H1 (cell line): ENCODE measurements around the gene METRNL. TPM values are rescaled to one million over a fixed set of nuclear protein-coding genes. Genes with fewer than 3 reads are reported as not detected.
A peak's percentile ranks its signal among the peaks of the same experiment; 100 is the strongest.

Source experiments
- CTCF ChIA-PET: fragments of 300-600 bp; sonication (Branson Sonifier 250); formaldehyde crosslinking; loops from one replicate; lab custom pipeline; 2021; ENCODE audit not compliant: partially characterized antibody; lab: Charles Lee
- POLR2A ChIA-PET: fragments of 300-600 bp; sonication (Branson Sonifier 250); formaldehyde crosslinking; loops from one replicate; lab custom pipeline; 2021; ENCODE audit warnings: inconsistent platforms; ENCODE audit not compliant: partially characterized antibody; lab: Charles Lee
- DNase-seq, 2 experiments: peaks; one replicate each; pipeline versions ENCODE4 v3.0.0 to v3.0.0-alpha.2; 2010 to 2022; ENCODE audit warnings: low spot score in 2 of 2, low read depth in 1 of 2, mixed read lengths in 1 of 2
- FAIRE-seq: peaks from 2 replicates; lab custom pipeline; 2011; peaks lifted over from hg19 to GRCh38; lab: Jason Lieb, UNC
- H2AFZ ChIP-seq: 2 replicates; pipeline ENCODE4 v1.8.1; 2012; ENCODE audit warnings: low read length, inconsistent platforms
- H2AK5ac ChIP-seq: 2 replicates; pipeline ENCODE4 v1.6.1; 2013; ENCODE audit warnings: low read depth, low read length
- H2BK120ac ChIP-seq: replicated peaks from 2 replicates; pipeline ENCODE3; 2013; ENCODE audit warnings: low read depth, low read length, inconsistent platforms
- H2BK12ac ChIP-seq: 2 replicates; pipeline ENCODE4 v1.6.1; 2013; ENCODE audit warnings: low read depth, low read length
- H2BK15ac ChIP-seq: 2 replicates; pipeline ENCODE4 v1.6.1; 2013; ENCODE audit warnings: low read length
- H2BK20ac ChIP-seq: 2 replicates; pipeline ENCODE4 v1.6.1; 2013; ENCODE audit warnings: low read length
- H2BK5ac ChIP-seq: 2 replicates; pipeline ENCODE4 v1.6.1; 2013; ENCODE audit warnings: low read depth, low read length
- H3K14ac ChIP-seq: 2 replicates; pipeline ENCODE4 v1.6.1; 2013; ENCODE audit warnings: inconsistent platforms; ENCODE audit not compliant: insufficient read length
- H3K18ac ChIP-seq: 2 replicates; pipeline ENCODE4 v1.6.1; 2013; ENCODE audit warnings: low read length; ENCODE audit errors: extremely low read depth
- H3K23ac ChIP-seq: 2 replicates; pipeline ENCODE4 v1.6.1; 2013; ENCODE audit warnings: inconsistent platforms; ENCODE audit not compliant: insufficient read length
- H3K23me2 ChIP-seq: 2 replicates; pipeline ENCODE4 v1.6.1; 2013; ENCODE audit warnings: low read depth, low read length
- H3K27ac ChIP-seq: 2 replicates; pipeline ENCODE4 v1.6.1; 2011; ENCODE audit warnings: low read depth, low read length, inconsistent platforms
- H3K27me3 ChIP-seq, 4 experiments: replicated peaks in 1 of 4; 1 replicate in 1 of 4; 2 replicates in 3 of 4; pipeline versions ENCODE4 v1.6.1 to v1.8.1; 2011 to 2013; ENCODE audit warnings: low read length in 3 of 4, mild to moderate bottlenecking in 3 of 4, inconsistent platforms in 2 of 4, mixed read lengths in 2 of 4, moderate library complexity in 1 of 4; ENCODE audit not compliant: control insufficient read depth in 3 of 4, insufficient read depth in 3 of 4; ENCODE audit errors: extremely low read depth in 1 of 4
- H3K36me3 ChIP-seq, 4 experiments: 2 replicates each; pipeline versions ENCODE4 v1.6.1 to v1.8.1; 2011 to 2013; ENCODE audit warnings: mild to moderate bottlenecking in 4 of 4, low read length in 3 of 4, moderate library complexity in 2 of 4, control low read depth in 1 of 4, inconsistent platforms in 1 of 4; ENCODE audit not compliant: insufficient read depth in 4 of 4, control insufficient read depth in 2 of 4
- H3K4ac ChIP-seq: replicated peaks from 2 replicates; pipeline ENCODE3; 2013; ENCODE audit warnings: low read length, low read depth, mixed read lengths, inconsistent platforms; ENCODE audit not compliant: insufficient read length
- H3K4me1 ChIP-seq, 4 experiments: replicated peaks in 1 of 4; 1 replicate in 1 of 4; 2 replicates in 3 of 4; pipeline versions ENCODE4 v1.6.1 to v1.8.1; 2011 to 2013; ENCODE audit warnings: low read length in 3 of 4, inconsistent platforms in 2 of 4, mixed read lengths in 1 of 4; ENCODE audit not compliant: insufficient read depth in 4 of 4, control insufficient read depth in 3 of 4
- H3K4me2 ChIP-seq, 2 experiments: 2 replicates each; pipeline versions ENCODE4 v1.6.1 to v1.8.1; 2011 to 2013; ENCODE audit warnings: low read depth in 2 of 2, low read length in 2 of 2, control low read depth in 1 of 2, inconsistent platforms in 1 of 2, mild to moderate bottlenecking in 1 of 2; ENCODE audit not compliant: insufficient read depth in 1 of 2
- H3K4me3 ChIP-seq, 4 experiments: fragments of 200-600, 300-600 bp in 1 of 4; sonication (generic), shearing (Covaris generic), sonication (Bioruptor Twin) in 1 of 4; 2 replicates each; pipeline versions ENCODE4 v1.5.1 to v1.8.1; 2011 to 2016; ENCODE audit warnings: low read length in 4 of 4, low read depth in 3 of 4, control low read depth in 2 of 4, inconsistent platforms in 2 of 4, mild to moderate bottlenecking in 2 of 4, mixed read lengths in 1 of 4, moderate library complexity in 1 of 4; ENCODE audit not compliant: insufficient read depth in 2 of 4; ENCODE audit errors: extremely low read depth in 1 of 4
- H3K56ac ChIP-seq: replicated peaks from 2 replicates; pipeline ENCODE3; 2013; ENCODE audit warnings: low read depth, mild to moderate bottlenecking, mixed read lengths, low read length, inconsistent platforms; ENCODE audit not compliant: insufficient read length
- H3K79me1 ChIP-seq: 2 replicates; pipeline ENCODE4 v1.6.1; 2013; ENCODE audit warnings: low read depth, low read length, control low read depth
- H3K79me2 ChIP-seq, 2 experiments: 2 replicates each; pipeline versions ENCODE4 v1.6.1 to v1.8.1; 2012 to 2013; ENCODE audit warnings: low read length in 2 of 2, mild to moderate bottlenecking in 2 of 2, inconsistent platforms in 1 of 2; ENCODE audit not compliant: insufficient read depth in 2 of 2, control insufficient read depth in 1 of 2
- H3K9ac ChIP-seq, 4 experiments: replicated peaks in 1 of 4; 1 replicate in 1 of 4; 2 replicates in 3 of 4; pipeline versions ENCODE4 v1.6.1 to v1.8.1; 2011 to 2013; ENCODE audit warnings: low read depth in 3 of 4, low read length in 3 of 4, control low read depth in 2 of 4, mild to moderate bottlenecking in 2 of 4, moderate library complexity in 2 of 4, inconsistent platforms in 1 of 4; ENCODE audit errors: extremely low read depth in 1 of 4
- H3K9me3 ChIP-seq, 2 experiments: 2 replicates each; pipeline versions ENCODE4 v1.6.1 to v1.8.1; 2012 to 2013; ENCODE audit warnings: mild to moderate bottlenecking in 2 of 2, moderate library complexity in 2 of 2, control low read depth in 1 of 2, inconsistent platforms in 1 of 2, low read depth in 1 of 2, low read length in 1 of 2, mixed read lengths in 1 of 2; ENCODE audit not compliant: insufficient read depth in 2 of 2
- H4K20me1 ChIP-seq, 2 experiments: replicated peaks in 1 of 2; 2 replicates each; pipeline versions ENCODE3 to v1.8.1; 2011 to 2013; ENCODE audit warnings: inconsistent platforms in 2 of 2, low read length in 2 of 2, mild to moderate bottlenecking in 1 of 2; ENCODE audit not compliant: insufficient read depth in 2 of 2, control insufficient read depth in 1 of 2
- H4K5ac ChIP-seq: 2 replicates; pipeline ENCODE4 v1.6.1; 2013; ENCODE audit warnings: low read length, low read depth, mixed read lengths, inconsistent platforms; ENCODE audit not compliant: insufficient read length
- H4K8ac ChIP-seq: 2 replicates; pipeline ENCODE4 v1.8.0; 2013; ENCODE audit warnings: mild to moderate bottlenecking, moderate library complexity, low read length, inconsistent platforms; ENCODE audit not compliant: insufficient read depth; ENCODE audit errors: extremely low read depth
- H4K91ac ChIP-seq: replicated peaks from 2 replicates; pipeline ENCODE3; 2013; ENCODE audit warnings: low read length, mixed read lengths, inconsistent platforms; ENCODE audit not compliant: insufficient read length
- CTCF ChIP-seq, 3 experiments: IDR thresholded peaks; 1 replicate in 2 of 3; 2 replicates in 1 of 3; pipeline versions ENCODE4 v1.5.1 to v1.6.1; 2011; ENCODE audit warnings: low read length in 3 of 3, mild to moderate bottlenecking in 3 of 3, inconsistent platforms in 2 of 3, low read depth in 1 of 3, moderate library complexity in 1 of 3; ENCODE audit not compliant: insufficient read depth in 1 of 3; ENCODE audit errors: control extremely low read depth in 1 of 3
- TCF12 ChIP-seq: IDR thresholded peaks from 2 replicates; pipeline ENCODE4 v1.6.1; 2011; ENCODE audit warnings: low read depth, mild to moderate bottlenecking, low read length
- WGBS, 2 experiments: shearing (Covaris generic) in 1 of 2; methylation state at CpG; one replicate each; pipeline versions ENCODE4 v1.1.6 to v1.1.7; 2013 to 2015; ENCODE audit warnings: low lambda C conversion rate in 2 of 2, mixed read lengths in 2 of 2, inconsistent platforms in 1 of 2, low coverage in 1 of 2, missing lambda C conversion rate in 1 of 2; ENCODE audit not compliant: insufficient replicate concordance in 2 of 2, insufficient coverage in 1 of 2, insufficient read length in 1 of 2; ENCODE audit errors: extremely low coverage in 1 of 2, missing lambda C conversion rate in 1 of 2; 5-methylcytosine and 5-hydroxymethylcytosine counted together
- polyA plus RNA-seq, 7 experiments: library from polyadenylated mRNA; depleted of rRNA in 3 of 7; stranded (reverse) in 5 of 7; unstranded in 2 of 7; fragments of >200 nt in 5 of 7; fragments of 200-250 nt in 2 of 7; gene quantifications; 1 replicate in 5 of 7; 2 replicates in 1 of 7; 4 replicates in 1 of 7; pipeline versions ENCODE4 v1.2.1 to v1.2.3, GENCODE V29; 2011 to 2013; ENCODE audit warnings: missing spikeins in 2 of 7, mixed read lengths in 2 of 7
- total RNA-seq: library from RNA; stranded (reverse); fragmentation: NEBNext Ultra II Directional; extraction: Animal tissue kit (Norgen Biotek cat#: 25700); gene quantifications from 2 replicates; pipeline ENCODE4 v1.2.1, GENCODE V29; 2021

Gene METRNL
- total and polyA plus RNA-seq, 2 of the 8 experiments (the other 6 are each of a cell fraction or from before 2014, with no cell fraction given): 13.9 to 14.2 TPM

GRCh38 chr17:83069571-83069906, 9.9 kb upstream of the METRNL start:
- H2BK12ac ChIP-seq: peak overlapping the region; percentile 84; the same call in 1 of the 2 replicates
- ChIA-PET CTCF (no interaction called here), POLR2A (interaction anchor here (1.5 kb wide), 1 partner anchor 10 kb away, joined by 3 read pairs; the partner anchor contains the start of gene METRNL)
- no peak overlapping the region for H3K9ac ChIP-seq
- H3K18ac ChIP-seq: no peak overlapping the region
- H3K23ac ChIP-seq: no peak overlapping the region
- DNase-seq (no peak), FAIRE-seq (no peak)
- WGBS, 2 experiments: 79% methylated on average over 8 of the region's 8 CpGs; no CpG with 5 or more reads in 1 of the 2 experiments
- H3K4ac ChIP-seq: no peak overlapping the region
- H3K36me3 ChIP-seq: no peaks in the 10 kb centered on the region
- no peak overlapping the region for H2AFZ ChIP-seq
- H3K79me1 ChIP-seq: no peaks in the 10 kb centered on the region
- no peaks in the 10 kb centered on the region; the same call in 1 of the 2 replicates for H3K23me2 ChIP-seq
- H3K79me2 ChIP-seq: no peaks in the 10 kb centered on the region
- TF ChIP-seq CTCF (IDR thresholded peaks at IDR 0.05; ENCODE audit: control extremely low read depth in 1 of 3, insufficient read depth in 1 of 3, low read depth in 1 of 3, low read length in 3 of 3) (no peak), TCF12 (no peak)
- H4K20me1 ChIP-seq: peaks cover 0 to 2% of the 10 kb centered on the region in 2 experiments
- no peak overlapping the region for H4K91ac ChIP-seq
- H3K4me3 ChIP-seq: no peak overlapping the region
- no peak overlapping the region; the same call in 1 of the 2 replicates for H2BK5ac ChIP-seq
- H3K4me1 ChIP-seq: no peaks in the 10 kb centered on the region
- H4K5ac ChIP-seq: no peak overlapping the region
- no peak overlapping the region for H3K4me2 ChIP-seq
- no peak overlapping the region for H2BK15ac ChIP-seq
- H3K27me3 ChIP-seq: no peaks in the 10 kb centered on the region
- H2BK20ac ChIP-seq: no peak overlapping the region
- H3K9me3 ChIP-seq: no peaks in the 10 kb centered on the region
- no peak overlapping the region for H4K8ac ChIP-seq
- no peak overlapping the region for H3K56ac ChIP-seq
- no peak overlapping the region for H3K14ac ChIP-seq
- H3K27ac ChIP-seq: no peak overlapping the region
- H2AK5ac ChIP-seq: no peak overlapping the region
- no peak overlapping the region for H2BK120ac ChIP-seq
